IMR-90 (cell line): ENCODE measurements around the gene TNIP2. TPM values are rescaled to one million over a fixed set of nuclear protein-coding genes. Genes with fewer than 3 reads are reported as not detected.
A peak's percentile ranks its signal among the peaks of the same experiment; 100 is the strongest.

ENCODE experiments used
- ATAC-seq: fragments of 200-7000 bp; cut with Tn5 transposase; 2 replicates; pipeline ENCODE4 v1.9.1; 2020; ENCODE audit warnings: low read depth, mild to moderate bottlenecking, moderate library complexity
- BruUV-seq: library from RNA; stranded (reverse); fragments of 400-500 nt; replicated peaks from 2 replicates; lab custom pipeline; 2021; lab: Mats Ljungman, UMichigan
- CTCF ChIA-PET: fragments of 300-600 bp; formaldehyde crosslinking; extraction: SDS; loops from one replicate; lab custom pipeline; 2021; ENCODE audit warnings: antibody characterized with exemption; lab: Yijun Ruan, JAX
- POLR2A ChIA-PET: fragments of 300-600 bp; sonication (Branson Sonifier 250); formaldehyde crosslinking; loops from one replicate; lab custom pipeline; 2022; ENCODE audit warnings: antibody characterized with exemption; ENCODE audit not compliant: unreplicated experiment; lab: Charles Lee
- DNase-seq: peaks from one replicate; pipeline ENCODE4 v3.0.0; 2013
- H2AFZ ChIP-seq: replicated peaks from 2 replicates; pipeline ENCODE3; 2013; ENCODE audit warnings: low read length, mild to moderate bottlenecking; ENCODE audit not compliant: poor library complexity
- H2AK5ac ChIP-seq: 2 replicates; pipeline ENCODE4 v1.6.1; 2013; ENCODE audit warnings: low read depth, low read length, inconsistent platforms
- H2AK9ac ChIP-seq: replicated peaks from 2 replicates; pipeline ENCODE3; 2013; ENCODE audit warnings: mild to moderate bottlenecking, low read depth, low read length, moderate library complexity; ENCODE audit not compliant: poor library complexity
- H2BK120ac ChIP-seq: 2 replicates; pipeline ENCODE4 v1.6.1; 2013; ENCODE audit warnings: low read depth, low read length, inconsistent platforms
- H2BK15ac ChIP-seq: 3 replicates; pipeline ENCODE4 v1.6.1; 2013; ENCODE audit warnings: low read depth, low read length, inconsistent platforms
- H2BK20ac ChIP-seq: 2 replicates; pipeline ENCODE4 v1.6.1; 2013; ENCODE audit warnings: low read depth, mild to moderate bottlenecking, inconsistent platforms, low read length, moderate library complexity
- H2BK5ac ChIP-seq: 2 replicates; pipeline ENCODE4 v1.6.1; 2013; ENCODE audit warnings: mild to moderate bottlenecking, low read depth, low read length, inconsistent platforms; ENCODE audit not compliant: poor library complexity, severe bottlenecking
- H3K14ac ChIP-seq: replicated peaks from 2 replicates; pipeline ENCODE4 v1.6.1; 2013; ENCODE audit warnings: low read depth, low read length, inconsistent platforms
- H3K18ac ChIP-seq: 2 replicates; pipeline ENCODE4 v1.6.1; 2013; ENCODE audit warnings: low read depth, low read length, control low read depth
- H3K23ac ChIP-seq: 2 replicates; pipeline ENCODE4 v1.6.1; 2013; ENCODE audit warnings: low read depth, low read length, inconsistent platforms
- H3K27ac ChIP-seq: 2 replicates; pipeline ENCODE4 v1.5.1; 2013; ENCODE audit warnings: mild to moderate bottlenecking, control low read depth, low read length; ENCODE audit not compliant: insufficient read depth
- H3K27me3 ChIP-seq: 2 replicates; pipeline ENCODE4 v1.6.1; 2013; ENCODE audit warnings: low read length; ENCODE audit not compliant: control insufficient read depth, insufficient read depth
- H3K36me3 ChIP-seq: 2 replicates; pipeline ENCODE4 v1.6.1; 2013; ENCODE audit warnings: low read length, mixed read lengths; ENCODE audit not compliant: control insufficient read depth, insufficient read depth
- H3K4ac ChIP-seq: 2 replicates; pipeline ENCODE4 v1.6.1; 2013; ENCODE audit warnings: low read depth, low read length, inconsistent platforms
- H3K4me1 ChIP-seq: 2 replicates; pipeline ENCODE4 v1.6.1; 2013; ENCODE audit warnings: low read length, mixed read lengths; ENCODE audit not compliant: control insufficient read depth, insufficient read depth
- H3K4me2 ChIP-seq: 2 replicates; pipeline ENCODE4 v1.6.1; 2013; ENCODE audit warnings: low read depth, mild to moderate bottlenecking, control low read depth, low read length, moderate library complexity
- H3K4me3 ChIP-seq: 2 replicates; pipeline ENCODE4 v1.5.1; 2013; ENCODE audit warnings: low read depth, mild to moderate bottlenecking, control low read depth, low read length, moderate library complexity; ENCODE audit not compliant: insufficient read depth
- H3K56ac ChIP-seq: 2 replicates; pipeline ENCODE4 v1.6.1; 2013; ENCODE audit warnings: low read length, inconsistent platforms; ENCODE audit not compliant: insufficient read depth; ENCODE audit errors: extremely low read depth
- H3K79me1 ChIP-seq, 2 experiments: 2 replicates each; pipeline ENCODE4 v1.6.1; 2013; ENCODE audit warnings: low read length in 2 of 2, inconsistent platforms in 1 of 2, low read depth in 1 of 2
- H3K9ac ChIP-seq: 2 replicates; pipeline ENCODE4 v1.6.1; 2013; ENCODE audit warnings: low read depth, low read length, control low read depth
- H3K9me1 ChIP-seq: 2 replicates; pipeline ENCODE4 v1.6.1; 2013; ENCODE audit warnings: low read length, inconsistent platforms; ENCODE audit not compliant: insufficient read depth
- H3K9me3 ChIP-seq: 2 replicates; pipeline ENCODE4 v1.6.1; 2013; ENCODE audit warnings: low read length; ENCODE audit not compliant: control insufficient read depth, insufficient read depth
- H4K20me1 ChIP-seq: 2 replicates; pipeline ENCODE4 v1.6.1; 2013; ENCODE audit warnings: low read length, inconsistent platforms; ENCODE audit not compliant: insufficient read depth
- H4K5ac ChIP-seq: 2 replicates; pipeline ENCODE4 v1.6.1; 2013; ENCODE audit warnings: mild to moderate bottlenecking, low read depth, low read length, control low read depth
- H4K8ac ChIP-seq, 2 experiments: 2 replicates each; pipeline ENCODE4 v1.6.1; 2013; ENCODE audit warnings: low read depth in 2 of 2, low read length in 2 of 2, control low read depth in 1 of 2, inconsistent platforms in 1 of 2
- H4K91ac ChIP-seq: 2 replicates; pipeline ENCODE4 v1.6.1; 2013; ENCODE audit warnings: low read depth, low read length, inconsistent platforms; ENCODE audit not compliant: insufficient read depth
- BHLHE40 ChIP-seq: fragments of 150-350 bp; IDR thresholded peaks from 2 replicates; pipeline ENCODE4 v1.6.1; 2016; ENCODE audit warnings: mild to moderate bottlenecking, low read depth, low read length
- CEBPB ChIP-seq: IDR thresholded peaks from 2 replicates; pipeline ENCODE4 v1.6.1; 2012; ENCODE audit warnings: low read depth, low read length, improper control_type of control experiment
- CHD1 ChIP-seq: IDR thresholded peaks from 2 replicates; pipeline ENCODE4 v1.6.1; 2012; ENCODE audit warnings: low read depth, low read length, improper control_type of control experiment
- CTCF ChIP-seq: conservative IDR thresholded peaks from 2 replicates; pipeline ENCODE4 v1.5.1; 2012; ENCODE audit warnings: mild to moderate bottlenecking, low read depth, low read length, improper control_type of control experiment
- ELK1 ChIP-seq: fragments of 150-350 bp; IDR thresholded peaks from 2 replicates; pipeline ENCODE4 v1.6.1; 2016; ENCODE audit warnings: low read depth, mild to moderate bottlenecking, low read length, moderate library complexity, borderline replicate concordance
- FOS ChIP-seq: fragments of 150-350 bp; IDR thresholded peaks from 2 replicates; pipeline ENCODE4 v1.6.1; 2016; ENCODE audit warnings: low read depth, low read length
- MAFK ChIP-seq: IDR thresholded peaks from 2 replicates; pipeline ENCODE4 v1.6.1; 2012; ENCODE audit warnings: low read depth, low read length, improper control_type of control experiment
- MAZ ChIP-seq: IDR thresholded peaks from 2 replicates; pipeline ENCODE4 v1.6.1; 2012; ENCODE audit warnings: low read depth, mild to moderate bottlenecking, low read length, improper control_type of control experiment, moderate library complexity, borderline replicate concordance
- MXI1 ChIP-seq: IDR thresholded peaks from 2 replicates; pipeline ENCODE4 v1.6.1; 2012; ENCODE audit warnings: low read depth, mild to moderate bottlenecking, low read length, moderate library complexity, borderline replicate concordance
- NFE2L2 ChIP-seq: fragments of 150-350 bp; IDR thresholded peaks from 2 replicates; pipeline ENCODE4 v1.6.1; 2016; ENCODE audit warnings: low read depth, mild to moderate bottlenecking, low read length
- POLR2A ChIP-seq: IDR thresholded peaks from 2 replicates; pipeline ENCODE4 v1.6.1; 2012; ENCODE audit warnings: mild to moderate bottlenecking, low read depth, low read length
- RAD21 ChIP-seq: IDR thresholded peaks from 2 replicates; pipeline ENCODE4 v1.6.1; 2012; ENCODE audit warnings: low read length, improper control_type of control experiment
- RCOR1 ChIP-seq: IDR thresholded peaks from 2 replicates; pipeline ENCODE4 v1.6.1; 2012; ENCODE audit warnings: mild to moderate bottlenecking, low read length, improper control_type of control experiment; ENCODE audit not compliant: insufficient replicate concordance
- RFX5 ChIP-seq: IDR thresholded peaks from 2 replicates; pipeline ENCODE4 v1.8.0; 2012; ENCODE audit warnings: low read depth, mild to moderate bottlenecking, low read length, moderate library complexity
- WGBS, 2 experiments: methylation state at CpG; one replicate each; pipeline versions ENCODE4 v1.1.5 to v1.1.7; 2013; ENCODE audit warnings: missing lambda C conversion rate in 2 of 2; ENCODE audit not compliant: insufficient read length in 1 of 2; ENCODE audit errors: extremely low coverage in 2 of 2; 5-methylcytosine and 5-hydroxymethylcytosine counted together
- dilution Hi-C: fragments of 300-500 bp; cut with HindIII; formaldehyde crosslinking; loops from one replicate; pipeline ENCODE4 v1.14.3; 2018; ENCODE audit warnings: low sequenced_read_pairs; ENCODE audit not compliant: unreplicated experiment
- in situ Hi-C: fragments of 300-500 bp; cut with MboI; formaldehyde crosslinking; loops from 3 replicates; pipeline ENCODE4 v1.14.3; 2019; ENCODE audit warnings: low sequenced_read_pairs, inconsistent platforms, mixed read lengths
- intact Hi-C: fragments of 100-400 bp; cut with micrococcal nuclease; formaldehyde crosslinking; loops from 2 replicates; pipeline ENCODE4 v1.10.0; 2022
- polyA plus RNA-seq, 3 experiments: library from polyadenylated mRNA; depleted of rRNA; stranded (reverse); fragments of >200 nt; gene quantifications; 2 replicates each; pipeline ENCODE4 v1.2.3, GENCODE V29; 2012; ENCODE audit warnings: low replicate concordance in 1 of 3
- total RNA-seq: library from RNA; depleted of rRNA; stranded (reverse); fragments of >200 nt; gene quantifications from 2 replicates; pipeline ENCODE4 v1.2.3, GENCODE V29; 2012
- TF ChIP-seq, protein P1 (sequence below): fragments of 150-350 bp; IDR thresholded peaks from 2 replicates; pipeline ENCODE4 v1.6.1; 2017; ENCODE audit warnings: mild to moderate bottlenecking, antibody characterized with exemption, low read length, low read depth

TNIP2 gene
- total and polyA plus RNA-seq, 2 of the 4 experiments (the other 2 are of a cell fraction), result 33.3 to 38.5 TPM

DNA sequence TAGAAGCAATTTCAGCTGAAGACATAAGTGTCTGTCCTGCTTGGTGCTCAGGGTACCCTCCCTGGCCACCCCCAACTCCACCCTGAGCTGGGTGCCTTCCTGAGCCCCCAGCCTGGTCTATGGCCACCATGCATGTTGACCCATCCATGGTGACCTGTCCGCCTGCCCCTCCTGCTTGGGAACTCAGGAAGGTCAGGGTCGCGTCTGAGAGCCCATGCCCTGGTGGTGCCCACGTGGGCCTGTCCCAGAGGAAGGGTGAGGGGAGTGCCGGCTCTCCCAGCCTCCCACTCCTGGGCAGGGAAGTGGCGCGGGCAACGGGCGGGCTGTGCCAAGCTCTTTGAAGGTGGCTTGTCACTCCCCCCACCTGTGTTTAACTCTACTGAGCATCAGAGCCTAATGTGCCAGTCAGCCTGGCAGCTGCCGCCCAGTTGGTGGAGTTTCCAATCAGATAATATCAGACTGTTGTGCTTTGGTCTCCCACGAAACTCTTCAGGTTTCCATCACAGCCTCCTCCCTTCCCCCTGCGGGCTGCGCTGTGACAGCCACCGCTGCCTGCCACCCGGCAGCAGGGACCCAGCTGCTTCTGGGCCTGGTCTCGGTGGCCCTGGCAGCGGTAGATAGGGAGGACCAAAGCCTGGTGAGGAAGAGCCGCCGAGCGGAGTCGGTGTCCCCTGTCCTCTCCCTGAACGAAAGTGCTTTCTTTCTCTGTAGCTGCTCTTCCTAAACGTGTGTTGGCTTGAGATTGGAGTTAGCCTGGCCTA lies 41.6 kb upstream of the TNIP2 start:
- Histone ChIP-seq H3K4me3 (no peak overlapping the region), H2AK9ac (peak overlapping the region; percentile 73), H3K18ac (no peak overlapping the region), H4K5ac (no peak overlapping the region), H3K4me1 (peaks cover 60% of the 10 kb centered on the region), H2BK20ac (no peak overlapping the region), H3K36me3 (no peaks in the 10 kb centered on the region), H2BK120ac (no peak overlapping the region), H3K27ac (no peak overlapping the region), H3K27me3 (no peaks in the 10 kb centered on the region), H3K56ac (no peak overlapping the region), H2BK5ac (no peak overlapping the region), H3K9me3 (no peaks in the 10 kb centered on the region), H2AFZ (peak overlapping the region; percentile 23), H4K91ac (no peak overlapping the region; the same call in 1 of the 2 replicates), H3K14ac (no peak overlapping the region), H3K9me1 (peaks cover 16% of the 10 kb centered on the region), H4K8ac (no peak overlapping the region), H2AK5ac (peak overlapping the region; percentile 46; the same call in 1 of the 2 replicates), H2BK15ac (no peak overlapping the region), H3K9ac (no peak overlapping the region), H3K79me1 (peaks cover 12 to 85% of the 10 kb centered on the region in 2 experiments; a peak in 3 of 4 replicates), H4K20me1 (no peaks in the 10 kb centered on the region; the same call in 1 of the 2 replicates), H3K4me2 (no peak overlapping the region), H3K23ac (no peak overlapping the region), H3K4ac (no peak overlapping the region)
- dilution Hi-C loops (no loop called here), in situ Hi-C loops (no loop called here), intact Hi-C loops (no loop called here)
- DNase-seq (no peak), ATAC-seq (no peak)
- WGBS, 2 experiments, result 80% methylated on average over 3 of the region's 23 CpGs; no CpG with 5 or more reads in 1 of the 2 experiments
- CTCF ChIA-PET, result interaction anchor here (0.6 kb wide), 1 partner anchor 504 kb away, joined by 3 read pairs; no protein-coding TSS in a partner anchor
- no TSS peak for BruUV-seq
- POLR2A ChIA-PET, result no interaction called here
- TF ChIP-seq FOS, result no peak
- TF ChIP-seq MAZ, result no peak
- TF ChIP-seq CTCF, result no peak
- no peak for TF ChIP-seq MAFK
- TF ChIP-seq POLR2A, result no peak
- TF ChIP-seq ELK1, result no peak
- TF ChIP-seq RAD21, result no peak
- TF ChIP-seq CHD1, result no peak
- TF ChIP-seq RFX5, result no peak
- TF ChIP-seq, protein P1, sequence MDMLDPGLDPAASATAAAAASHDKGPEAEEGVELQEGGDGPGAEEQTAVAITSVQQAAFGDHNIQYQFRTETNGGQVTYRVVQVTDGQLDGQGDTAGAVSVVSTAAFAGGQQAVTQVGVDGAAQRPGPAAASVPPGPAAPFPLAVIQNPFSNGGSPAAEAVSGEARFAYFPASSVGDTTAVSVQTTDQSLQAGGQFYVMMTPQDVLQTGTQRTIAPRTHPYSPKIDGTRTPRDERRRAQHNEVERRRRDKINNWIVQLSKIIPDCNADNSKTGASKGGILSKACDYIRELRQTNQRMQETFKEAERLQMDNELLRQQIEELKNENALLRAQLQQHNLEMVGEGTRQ, result no peak
- no peak for TF ChIP-seq NFE2L2
- no peak for TF ChIP-seq RCOR1
- no peak for TF ChIP-seq MXI1
- no peak for TF ChIP-seq BHLHE40
- TF ChIP-seq CEBPB, result no peak
